SK-N-SH (cell line): Measurements from ENCODE around the gene NUAK1. TPM values are rescaled to one million over a fixed set of nuclear protein-coding genes. Genes with fewer than 3 reads are reported as not detected.
A peak's percentile ranks its signal among the peaks of the same experiment; 100 is the strongest.

ENCODE experiments used
- CTCF ChIA-PET: fragments of 300-600, 350-600 bp; formaldehyde crosslinking; extraction: SDS; loops from one replicate; lab custom pipeline; 2021; lab: Yijun Ruan, JAX
- POLR2A ChIA-PET: fragments of 350-600 bp; sonication (Branson Sonifier 250); formaldehyde crosslinking; extraction: SDS; loops from one replicate; lab custom pipeline; 2020; ENCODE audit warnings: antibody characterized with exemption, inconsistent platforms; lab: Yijun Ruan, JAX
- DNase-seq: peaks from one replicate; pipeline ENCODE4 v3.0.0; 2012
- H2AFZ ChIP-seq: fragments of 200-600 bp; sonication (generic); 2 replicates; pipeline ENCODE4 v1.8.1; 2016; ENCODE audit warnings: antibody characterized with exemption, mild to moderate bottlenecking, low read depth
- H3F3A ChIP-seq: fragments of 200-600 bp; sonication (generic); replicated peaks from 2 replicates; pipeline ENCODE3; 2016; ENCODE audit warnings: antibody characterized with exemption, mild to moderate bottlenecking; ENCODE audit not compliant: insufficient read depth
- H3K27ac ChIP-seq, 2 experiments: fragments of 200-500 bp in 1 of 2; fragments of 200-600 bp in 1 of 2; sonication (Bioruptor generic) in 1 of 2; sonication (generic), shearing (Covaris generic) in 1 of 2; 2 replicates each; pipeline versions ENCODE4 v1.5.1 to v1.6.1; 2014 to 2016; ENCODE audit warnings: low read depth in 2 of 2, inconsistent platforms in 1 of 2, low read length in 1 of 2, mild to moderate bottlenecking in 1 of 2, mixed read lengths in 1 of 2
- H3K27me3 ChIP-seq: fragments of 200-600 bp; sonication (generic), shearing (Covaris generic); 2 replicates; pipeline ENCODE4 v1.6.1; 2016; ENCODE audit warnings: mixed run types; ENCODE audit not compliant: insufficient read depth
- H3K36me3 ChIP-seq, 2 experiments: fragments of 200-500 bp in 1 of 2; fragments of 200-600 bp in 1 of 2; sonication (Bioruptor generic) in 1 of 2; sonication (generic) in 1 of 2; replicated peaks in 1 of 2; 2 replicates each; pipeline versions ENCODE3 to v1.5.1; 2014 to 2016; ENCODE audit warnings: low read length in 1 of 2, mild to moderate bottlenecking in 1 of 2; ENCODE audit not compliant: insufficient read depth in 2 of 2, control insufficient read depth in 1 of 2
- H3K4me1 ChIP-seq, 2 experiments: fragments of 200-500 bp in 1 of 2; fragments of 200-600 bp in 1 of 2; sonication (Bioruptor generic) in 1 of 2; sonication (generic), shearing (Covaris generic) in 1 of 2; 2 replicates each; pipeline versions ENCODE4 v1.5.1 to v1.6.1; 2014 to 2016; ENCODE audit warnings: low read depth in 1 of 2, low read length in 1 of 2, mixed run types in 1 of 2; ENCODE audit not compliant: insufficient read depth in 2 of 2, control insufficient read depth in 1 of 2
- H3K4me2 ChIP-seq: fragments of 200-600 bp; sonication (generic), shearing (Covaris generic); 2 replicates; pipeline ENCODE4 v1.6.1; 2017; ENCODE audit warnings: mixed run types
- H3K4me3 ChIP-seq, 2 experiments: fragments of 200-500 bp in 1 of 2; fragments of 200-600 bp in 1 of 2; sonication (Bioruptor generic) in 1 of 2; sonication (generic), shearing (Covaris generic) in 1 of 2; 2 replicates each; pipeline versions ENCODE4 v1.5.1 to v1.8.1; 2014 to 2016; ENCODE audit warnings: low read depth in 2 of 2, inconsistent platforms in 1 of 2, low read length in 1 of 2, mild to moderate bottlenecking in 1 of 2, mixed read lengths in 1 of 2, moderate library complexity in 1 of 2
- H3K79me2 ChIP-seq: fragments of 200-600 bp; sonication (generic); 2 replicates; pipeline ENCODE4 v1.8.1; 2017; ENCODE audit warnings: mild to moderate bottlenecking; ENCODE audit not compliant: insufficient read depth
- H3K9ac ChIP-seq: fragments of 200-600 bp; sonication (generic); 2 replicates; pipeline ENCODE4 v1.6.1; 2017; ENCODE audit warnings: mixed run types
- H3K9me2 ChIP-seq: fragments of 200-600 bp; sonication (generic); 2 replicates; pipeline ENCODE4 v1.6.1; 2017; ENCODE audit warnings: mixed run types
- H3K9me3 ChIP-seq: fragments of 200-600 bp; sonication (generic); 2 replicates; pipeline ENCODE4 v1.6.1; 2017; ENCODE audit warnings: mixed run types, mild to moderate bottlenecking, moderate library complexity
- H4K20me1 ChIP-seq: fragments of 200-600 bp; sonication (generic); 2 replicates; pipeline ENCODE4 v1.6.1; 2017; ENCODE audit warnings: mild to moderate bottlenecking, mixed run types; ENCODE audit not compliant: insufficient read depth
- CHD2 ChIP-seq: fragments of 150-350 bp; IDR thresholded peaks from 2 replicates; pipeline ENCODE4 v1.6.1; 2018; ENCODE audit warnings: low read length; ENCODE audit not compliant: partially characterized antibody
- CTCF ChIP-seq: fragments of 200-600 bp; sonication (generic); IDR thresholded peaks from 2 replicates; pipeline ENCODE4 v1.6.1; 2017; ENCODE audit warnings: antibody characterized with exemption, mild to moderate bottlenecking, moderate library complexity
- FOSL2 ChIP-seq: IDR thresholded peaks from 2 replicates; pipeline ENCODE4 v1.4.0; 2012; ENCODE audit warnings: low read depth, mild to moderate bottlenecking, moderate library complexity, borderline replicate concordance
- IRF3 ChIP-seq: fragments of 150-350 bp; IDR thresholded peaks from 2 replicates; pipeline ENCODE4 v1.6.1; 2016; ENCODE audit warnings: mild to moderate bottlenecking, low read depth, low read length
- MAX ChIP-seq: IDR thresholded peaks from 2 replicates; pipeline ENCODE4 v1.4.0; 2012; ENCODE audit warnings: low read depth
- MEF2A ChIP-seq: IDR thresholded peaks from 2 replicates; pipeline ENCODE4 v1.4.0; 2012; ENCODE audit warnings: low read depth, borderline replicate concordance
- MXI1 ChIP-seq: IDR thresholded peaks from 2 replicates; pipeline ENCODE4 v1.6.1; 2012; ENCODE audit warnings: mild to moderate bottlenecking, low read depth, low read length, improper control_type of control experiment
- NRF1 ChIP-seq: IDR thresholded peaks from 2 replicates; pipeline ENCODE4 v1.6.1; 2012; ENCODE audit warnings: low read depth, mild to moderate bottlenecking, low read length
- POLR2AphosphoS5 ChIP-seq: IDR thresholded peaks from 2 replicates; pipeline ENCODE4 v1.6.1; 2012; ENCODE audit warnings: low read depth, low read length
- RAD21 ChIP-seq: IDR thresholded peaks from 2 replicates; pipeline ENCODE4 v1.6.1; 2012; ENCODE audit warnings: mild to moderate bottlenecking, low read length
- RFX5 ChIP-seq: IDR thresholded peaks from 2 replicates; pipeline ENCODE4 v1.6.1; 2012; ENCODE audit warnings: mild to moderate bottlenecking, improper control_type of control experiment, low read length
- TCF12 ChIP-seq: IDR thresholded peaks from 2 replicates; pipeline ENCODE4 v1.4.0; 2012
- TEAD4 ChIP-seq: IDR thresholded peaks from 2 replicates; pipeline ENCODE4 v1.4.0; 2012; ENCODE audit warnings: mild to moderate bottlenecking, borderline replicate concordance; ENCODE audit not compliant: insufficient read depth
- ZBTB33 ChIP-seq: IDR thresholded peaks from 2 replicates; pipeline ENCODE4 v1.4.0; 2012; ENCODE audit warnings: low read depth, borderline replicate concordance
- WGBS: methylation state at CpG from one replicate; pipeline ENCODE4 v1.1.6; 2017; ENCODE audit warnings: low lambda C conversion rate; 5-methylcytosine and 5-hydroxymethylcytosine counted together
- polyA plus RNA-seq, 3 experiments: library from polyadenylated mRNA; depleted of rRNA; stranded (reverse); fragments of >200 nt; gene quantifications; 2 replicates each; pipeline ENCODE4 v1.2.3, GENCODE V29; 2012

NUAK1 gene
- polyA plus RNA-seq, 1 of the 3 experiments (the other 2 are of a cell fraction): 8.1 TPM

- POLR2A ChIA-PET: no interaction called here
- peaks cover 4 to 34% of the 10 kb centered on the region in 2 experiments; a peak in 3 of 4 replicates for H3K4me1 ChIP-seq
- peak overlapping the region; percentile 30; the same call in 1 of the 2 replicates for H3K9ac ChIP-seq
These were observed 24.8 kb downstream of the NUAK1 start for GRCh38 chr12:106113824-106114446.

GRCh38 chr12:106113446-106113823 is 25.3 kb downstream of the NUAK1 start:
- Histone ChIP-seq H3F3A (peaks cover 7% of the 10 kb centered on the region), H3K4me3 (no peak overlapping the region), H3K4me2 (peak overlapping the region; percentile 9; the same call in 1 of the 2 replicates), H3K4me1 (peaks cover 4 to 35% of the 10 kb centered on the region in 2 experiments; a peak in 3 of 4 replicates), H4K20me1 (peaks cover 93% of the 10 kb centered on the region), H3K9ac (peak overlapping the region; percentile 30; the same call in 1 of the 2 replicates), H3K27me3 (no peaks in the 10 kb centered on the region), H3K9me2 (no peaks in the 10 kb centered on the region), H3K79me2 (peaks cover 100% of the 10 kb centered on the region), H3K27ac (peak overlapping the region in 1 of 2 experiments; percentile 45; a peak in 2 of 4 replicates), H3K9me3 (no peaks in the 10 kb centered on the region), H3K36me3 (peaks cover 0 to 2% of the 10 kb centered on the region in 2 experiments), H2AFZ (no peak overlapping the region)
- DNase-seq: no peak
- ChIA-PET CTCF (interaction anchor here (1.5 kb wide), 1 partner anchor 693 kb away, joined by 4 read pairs; no protein-coding TSS in a partner anchor), POLR2A (no interaction called here)
- 80% methylated on average over 1 of the region's 1 CpG for WGBS
- TF ChIP-seq TEAD4 (no peak), ZBTB33 (no peak), MEF2A (no peak), MXI1 (no peak), FOSL2 (no peak), RAD21 (no peak)

More at GRCh38 chr12:106113824-106114446, 24.8 kb downstream of the NUAK1 start:
- WGBS: 72% methylated on average over 10 of the region's 10 CpGs
- no peak overlapping the region for H2AFZ ChIP-seq
- no peak for DNase-seq
- H3K27me3 ChIP-seq: no peaks in the 10 kb centered on the region
- no peaks in the 10 kb centered on the region for H3K9me2 ChIP-seq
- H3K79me2 ChIP-seq: peaks cover 100% of the 10 kb centered on the region
- no peaks in the 10 kb centered on the region for H3K9me3 ChIP-seq
- H4K20me1 ChIP-seq: peaks cover 94% of the 10 kb centered on the region
- peaks cover 0 to 2% of the 10 kb centered on the region in 2 experiments for H3K36me3 ChIP-seq
- peak overlapping the region; percentile 9; the same call in 1 of the 2 replicates for H3K4me2 ChIP-seq
- no peak overlapping the region for H3K4me3 ChIP-seq
- TF ChIP-seq NRF1: no peak
- CTCF ChIA-PET: interaction anchor here (1.5 to 5.4 kb wide), 2 partner anchors 22 to 693 kb away, joined by 4 to 33 read pairs; no protein-coding TSS in a partner anchor
- peaks cover 7% of the 10 kb centered on the region for H3F3A ChIP-seq
- H3K27ac ChIP-seq: peak overlapping the region in 1 of 2 experiments; percentile 45; a peak in 1 of 4 replicates

GRCh38 chr12:106113042-106113441 is 25.7 kb downstream of the NUAK1 start:
- H3K4me2 ChIP-seq: peak overlapping the region; percentile 9; the same call in 1 of the 2 replicates
- TF ChIP-seq MEF2A (no peak), IRF3 (no peak), RFX5 (no peak), CTCF (no peak), TCF12 (no peak), RAD21 (no peak), MAX (no peak), POLR2AphosphoS5 (no peak), CHD2 (no peak)
- H3K9me3 ChIP-seq: no peaks in the 10 kb centered on the region
- H3K4me3 ChIP-seq: no peak overlapping the region
- peaks cover 89% of the 10 kb centered on the region for H4K20me1 ChIP-seq
- peaks cover 0 to 2% of the 10 kb centered on the region in 2 experiments for H3K36me3 ChIP-seq
- no peaks in the 10 kb centered on the region for H3K9me2 ChIP-seq
- H3K9ac ChIP-seq: peak overlapping the region; percentile 30; the same call in 1 of the 2 replicates
- no peak overlapping the region for H2AFZ ChIP-seq
- no peaks in the 10 kb centered on the region for H3K27me3 ChIP-seq
- POLR2A ChIA-PET: no interaction called here
- peaks cover 9% of the 10 kb centered on the region for H3F3A ChIP-seq
- H3K4me1 ChIP-seq: peaks cover 4 to 39% of the 10 kb centered on the region in 2 experiments; a peak in 3 of 4 replicates
- CTCF ChIA-PET: interaction anchor here (1.5 kb wide), 1 partner anchor 693 kb away, joined by 4 read pairs; no protein-coding TSS in a partner anchor
- DNase-seq: no peak
- peak overlapping the region in 1 of 2 experiments; percentile 45; a peak in 2 of 4 replicates for H3K27ac ChIP-seq
- peaks cover 100% of the 10 kb centered on the region for H3K79me2 ChIP-seq
- 60% methylated on average over 6 of the region's 6 CpGs for WGBS
